Measurements from ENCODE around the gene GART. TPM values are rescaled to one million over a fixed set of nuclear protein-coding genes. Genes with fewer than 3 reads are reported as not detected.

The GART gene
- total and polyA plus RNA-seq, 2 of the 8 experiments (the other 6 are each of a cell fraction or from before 2014, with no cell fraction given), result 23.1 to 231 TPM

- Histone ChIP-seq H2AK5ac (ENCODE audit: low read depth, low read length) (no peak overlapping the region), H4K8ac (ENCODE audit: extremely low read depth, insufficient read depth, low read length) (no peak overlapping the region), H2BK12ac (ENCODE audit: low read depth, low read length) (no peak overlapping the region), H2BK20ac (ENCODE audit: low read length) (no peak overlapping the region), H4K20me1 (replicated peaks in 1 of 2; ENCODE audit: control insufficient read depth in 1 of 2, insufficient read depth in 2 of 2, low read length in 2 of 2) (peaks cover 0 to 2% of the 10 kb centered on the region in 2 experiments), H2BK5ac (ENCODE audit: low read depth, low read length) (no peak overlapping the region), H3K79me1 (ENCODE audit: low read depth, low read length) (no peaks in the 10 kb centered on the region), H3K9me3 (ENCODE audit: insufficient read depth in 2 of 2, low read depth in 1 of 2, low read length in 1 of 2) (no peaks in the 10 kb centered on the region), H3K4me1 (replicated peaks in 1 of 4; ENCODE audit: control insufficient read depth in 3 of 4, insufficient read depth in 4 of 4, low read length in 3 of 4) (no peaks in the 10 kb centered on the region), H3K9ac (replicated peaks in 1 of 4; ENCODE audit: extremely low read depth in 1 of 4, low read depth in 3 of 4, low read length in 3 of 4) (no peak overlapping the region), H3K23me2 (ENCODE audit: low read depth, low read length) (no peaks in the 10 kb centered on the region), H3K4me3 (ENCODE audit: extremely low read depth in 1 of 4, insufficient read depth in 2 of 4, low read depth in 3 of 4, low read length in 4 of 4) (no peak overlapping the region), H3K79me2 (ENCODE audit: control insufficient read depth in 1 of 2, insufficient read depth in 2 of 2, low read length in 2 of 2) (peaks cover 0 to 10% of the 10 kb centered on the region in 2 experiments; a peak in 2 of 4 replicates), H2AFZ (ENCODE audit: low read length) (no peak overlapping the region), H2BK120ac (replicated peaks; ENCODE audit: low read depth, low read length) (no peak overlapping the region), H3K56ac (replicated peaks; ENCODE audit: insufficient read length, low read depth, low read length) (no peak overlapping the region), H3K36me3 (ENCODE audit: control insufficient read depth in 2 of 4, insufficient read depth in 4 of 4, low read length in 3 of 4) (peaks cover 14 to 70% (median 27%) of the 10 kb centered on the region in 4 experiments), H2BK15ac (ENCODE audit: low read length) (no peak overlapping the region), H4K91ac (replicated peaks; ENCODE audit: insufficient read length, low read length) (no peak overlapping the region), H4K5ac (ENCODE audit: insufficient read length, low read depth, low read length) (no peak overlapping the region), H3K4me2 (ENCODE audit: insufficient read depth in 1 of 2, low read depth in 2 of 2, low read length in 2 of 2) (no peak overlapping the region), H3K4ac (replicated peaks; ENCODE audit: insufficient read length, low read depth, low read length) (no peak overlapping the region), H3K27me3 (replicated peaks in 1 of 4; ENCODE audit: control insufficient read depth in 3 of 4, extremely low read depth in 1 of 4, insufficient read depth in 3 of 4, low read length in 3 of 4) (no peaks in the 10 kb centered on the region), H3K14ac (ENCODE audit: insufficient read length) (no peak overlapping the region), H3K27ac (ENCODE audit: low read depth, low read length) (no peak overlapping the region), H3K23ac (ENCODE audit: insufficient read length) (no peak overlapping the region), H3K18ac (ENCODE audit: extremely low read depth, low read length) (no peak overlapping the region)
- CTCF ChIA-PET (ENCODE audit: partially characterized antibody), result interaction anchor here (0.6 to 1.6 kb wide), 3 partner anchors 18 to 699 kb away, joined by 3 to 5 read pairs (median 3); no protein-coding TSS in a partner anchor
- FAIRE-seq, result no peak
- POLR2A ChIA-PET (ENCODE audit: partially characterized antibody), result interaction anchor here (1.1 to 3.7 kb wide), 4 partner anchors 11 to 57 kb away, joined by 3 to 16 read pairs (median 4); no protein-coding TSS in a partner anchor
- WGBS, 2 experiments (ENCODE audit: extremely low coverage in 1 of 2, insufficient coverage in 1 of 2, insufficient read length in 1 of 2, insufficient replicate concordance in 2 of 2, low coverage in 1 of 2, low lambda C conversion rate in 2 of 2, missing lambda C conversion rate in 1 of 2), result 90% methylated on average over 6 of the region's 6 CpGs; no CpG with 5 or more reads in 1 of the 2 experiments
- DNase-seq (ENCODE audit: low read depth in 1 of 2, low spot score in 2 of 2), result no peak
- TF ChIP-seq CTBP2 (IDR thresholded peaks at IDR 0.05; ENCODE audit: borderline replicate concordance, insufficient read depth, insufficient read length, low read length) (no peak), SUZ12 (IDR thresholded peaks at IDR 0.05; ENCODE audit: low read length) (no peak), SP2 (IDR thresholded peaks at IDR 0.05; ENCODE audit: low read length) (no peak), PHF8 (conservative IDR thresholded peaks at IDR 0.05; ENCODE audit: low read depth, low read length) (no peak), CBX8 (IDR thresholded peaks at IDR 0.05; ENCODE audit: borderline replicate concordance, low read depth, low read length) (no peak), ATF2 (IDR thresholded peaks at IDR 0.05; ENCODE audit: low read length) (no peak), EZH2 (IDR thresholded peaks at IDR 0.05; ENCODE audit: low read depth, low read length, severe bottlenecking) (no peak), RNF2 (IDR thresholded peaks at IDR 0.05; ENCODE audit: borderline replicate concordance, low read depth, low read length, missing control alignments, poor library complexity, severe bottlenecking) (no peak), POLR2A (IDR thresholded peaks at IDR 0.05; ENCODE audit: control extremely low read depth in 1 of 2, low read depth in 2 of 2, low read length in 2 of 2) (no peak), BACH1 (IDR thresholded peaks at IDR 0.05; ENCODE audit: low read length) (no peak), JUN (IDR thresholded peaks at IDR 0.05; ENCODE audit: low read depth, low read length) (no peak)
These were observed 26.0 kb upstream of the GART start for GRCh38 chr21:33567914-33568313.
